HEK293 (cell line): ENCODE measurements around the gene CDHR4.

Experiments used
- CTCF ChIA-PET: fragments of 350-600 bp; formaldehyde crosslinking; extraction: SDS; loops from one replicate; lab custom pipeline; 2021; ENCODE audit warnings: antibody characterized with exemption; lab: Yijun Ruan, JAX
- POLR2A ChIA-PET: fragments of 300-600 bp; formaldehyde crosslinking; extraction: SDS; loops from one replicate; lab custom pipeline; 2020; ENCODE audit warnings: antibody characterized with exemption, inconsistent platforms; lab: Yijun Ruan, JAX
- H3K27ac ChIP-seq: fragments of 200-500 bp; sonication (Bioruptor generic); 2 replicates; pipeline ENCODE4 v1.5.1; 2014; ENCODE audit warnings: low read depth, low read length, control low read depth, inconsistent platforms; ENCODE audit errors: extremely low read depth
- H3K36me3 ChIP-seq, 2 experiments: fragments of 200-500 bp in 1 of 2; sonication (Bioruptor generic) in 1 of 2; 1 replicate in 1 of 2; 2 replicates in 1 of 2; pipeline ENCODE4 v1.5.1; 2014 to 2017; ENCODE audit warnings: inconsistent platforms in 2 of 2, low read length in 2 of 2; ENCODE audit not compliant: control insufficient read depth in 2 of 2, insufficient read depth in 1 of 2
- H3K4me1 ChIP-seq: fragments of 200-500 bp; sonication (Bioruptor generic); 2 replicates; pipeline ENCODE4 v1.5.1; 2014; ENCODE audit warnings: mild to moderate bottlenecking, low read length, inconsistent platforms; ENCODE audit not compliant: control insufficient read depth, insufficient read depth
- H3K4me3 ChIP-seq: 2 replicates; pipeline ENCODE4 v1.5.1; 2011; ENCODE audit warnings: low read depth, mild to moderate bottlenecking, control low read depth, low read length, moderate library complexity
- H3K9me3 ChIP-seq: fragments of 200-500 bp; sonication (Bioruptor generic); 2 replicates; pipeline ENCODE4 v1.5.1; 2014; ENCODE audit warnings: low read depth, low read length, inconsistent platforms; ENCODE audit not compliant: control insufficient read depth, insufficient read depth
- CTCF ChIP-seq: fragments of 450-650 bp; formaldehyde crosslinking; IDR thresholded peaks from 2 replicates; pipeline ENCODE4 v1.5.1; 2016; ENCODE audit warnings: missing biosample characterization, missing genetic modification characterization
- EGR2 ChIP-seq: fragments of 450-650 bp; formaldehyde crosslinking; IDR thresholded peaks from 2 replicates; pipeline ENCODE4 v1.5.1; 2016; ENCODE audit warnings: low read depth, missing biosample characterization, missing genetic modification characterization
- KLF1 ChIP-seq: fragments of 450-650 bp; formaldehyde crosslinking; IDR thresholded peaks from 2 replicates; pipeline ENCODE4 v1.5.1; 2016; ENCODE audit warnings: missing biosample characterization, missing genetic modification characterization
- KLF7 ChIP-seq: fragments of 450-650 bp; formaldehyde crosslinking; IDR thresholded peaks from 2 replicates; pipeline ENCODE4 v1.5.1; 2016; ENCODE audit warnings: missing biosample characterization, missing genetic modification characterization, borderline replicate concordance
- KLF8 ChIP-seq: fragments of 450-650 bp; formaldehyde crosslinking; IDR thresholded peaks from 2 replicates; pipeline ENCODE4 v1.5.1; 2016; ENCODE audit warnings: missing biosample characterization, missing genetic modification characterization
- PATZ1 ChIP-seq: fragments of 450-650 bp; formaldehyde crosslinking; IDR thresholded peaks from 2 replicates; pipeline ENCODE4 v1.5.1; 2016; ENCODE audit warnings: missing biosample characterization, missing genetic modification characterization
- REST ChIP-seq: fragments of 450-650 bp; formaldehyde crosslinking; IDR thresholded peaks from 2 replicates; pipeline ENCODE4 v1.5.1; 2016; ENCODE audit warnings: missing biosample characterization, missing genetic modification characterization
- SP2 ChIP-seq: fragments of 450-650 bp; formaldehyde crosslinking; IDR thresholded peaks from 2 replicates; pipeline ENCODE4 v1.5.1; 2016; ENCODE audit warnings: missing biosample characterization, missing genetic modification characterization
- SP7 ChIP-seq: fragments of 450-650 bp; formaldehyde crosslinking; IDR thresholded peaks from 2 replicates; pipeline ENCODE4 v1.5.1; 2016; ENCODE audit warnings: missing biosample characterization, missing genetic modification characterization
- ZBTB20 ChIP-seq: fragments of 450-650 bp; formaldehyde crosslinking; IDR thresholded peaks from 2 replicates; pipeline ENCODE4 v1.5.1; 2016; ENCODE audit warnings: missing biosample characterization, missing genetic modification characterization
- ZBTB21 ChIP-seq: fragments of 450-650 bp; formaldehyde crosslinking; IDR thresholded peaks from 2 replicates; pipeline ENCODE4 v1.5.1; 2017; ENCODE audit warnings: missing biosample characterization, missing genetic modification characterization
- ZBTB44 ChIP-seq: fragments of 450-650 bp; IDR thresholded peaks from 2 replicates; pipeline ENCODE4 v1.5.1; 2018; ENCODE audit warnings: missing biosample characterization, mild to moderate bottlenecking, missing genetic modification characterization
- ZBTB8A ChIP-seq: fragments of 450-650 bp; formaldehyde crosslinking; IDR thresholded peaks from 2 replicates; pipeline ENCODE4 v1.5.1; 2016; ENCODE audit warnings: missing biosample characterization, missing genetic modification characterization
- ZNF2 ChIP-seq: fragments of 450-650 bp; formaldehyde crosslinking; IDR thresholded peaks from 2 replicates; pipeline ENCODE4 v1.5.1; 2016; ENCODE audit warnings: missing biosample characterization, missing genetic modification characterization
- ZNF398 ChIP-seq: fragments of 450-650 bp; formaldehyde crosslinking; IDR thresholded peaks from 2 replicates; pipeline ENCODE4 v1.5.1; 2017; ENCODE audit warnings: missing biosample characterization, missing genetic modification characterization
- ZNF560 ChIP-seq: fragments of 450-650 bp; formaldehyde crosslinking; IDR thresholded peaks from 2 replicates; pipeline ENCODE4 v1.5.1; 2017; ENCODE audit warnings: missing biosample characterization, missing genetic modification characterization, borderline replicate concordance
- ZNF596 ChIP-seq: fragments of 450-650 bp; IDR thresholded peaks from 2 replicates; pipeline ENCODE4 v1.5.0; 2018; ENCODE audit warnings: missing biosample characterization, mild to moderate bottlenecking, missing genetic modification characterization, moderate library complexity
- ZNF600 ChIP-seq: fragments of 450-650 bp; formaldehyde crosslinking; IDR thresholded peaks from 2 replicates; pipeline ENCODE4 v1.5.1; 2016; ENCODE audit warnings: missing biosample characterization, missing genetic modification characterization
- ZNF610 ChIP-seq: fragments of 450-650 bp; formaldehyde crosslinking; IDR thresholded peaks from 2 replicates; pipeline ENCODE4 v1.5.1; 2016; ENCODE audit warnings: missing biosample characterization, missing genetic modification characterization, borderline replicate concordance
- ZNF624 ChIP-seq: fragments of 450-650 bp; formaldehyde crosslinking; IDR thresholded peaks from 2 replicates; pipeline ENCODE4 v1.5.1; 2017; ENCODE audit warnings: missing biosample characterization, missing genetic modification characterization
- ZNF660 ChIP-seq: fragments of 450-650 bp; IDR thresholded peaks from 2 replicates; pipeline ENCODE4 v1.5.1; 2018; ENCODE audit warnings: missing biosample characterization, mild to moderate bottlenecking, missing genetic modification characterization
- ZNF785 ChIP-seq: fragments of 450-650 bp; formaldehyde crosslinking; IDR thresholded peaks from 2 replicates; pipeline ENCODE4 v1.5.1; 2016; ENCODE audit warnings: missing biosample characterization, missing genetic modification characterization
- ZNF830 ChIP-seq: fragments of 450-650 bp; IDR thresholded peaks from 2 replicates; pipeline ENCODE4 v1.5.0; 2018; ENCODE audit warnings: missing biosample characterization, missing genetic modification characterization, low read depth, mild to moderate bottlenecking, moderate library complexity

CDHR4 gene

GRCh38 chr3:49786357-49787181 lies 13.1 kb downstream of the CDHR4 start, which contains the start of gene IP6K1 (continued):
- TF ChIP-seq ZBTB44 (tag by site-specific recombination) (no peak), ZBTB21 (tag by site-specific recombination) (0 out of 2 replicates have a peak, but pooled peaks have one; percentile 13), ZBTB8A (tag by site-specific recombination) (0 out of 2 replicates have a peak, but pooled peaks have one; percentile 15), ZNF624 (no peak), ZNF560 (no peak), CTCF (tag by site-specific recombination) (peak; percentile 24; the same call in 1 of the 2 replicates), ZNF2 (0 out of 2 replicates have a peak, but pooled peaks have one; percentile 22), SP7 (tag by site-specific recombination) (peak; percentile 11; the same call in 1 of the 2 replicates), ZNF610 (no peak), KLF8 (0 out of 2 replicates have a peak, but pooled peaks have one; percentile 11), SP2 (tag by site-specific recombination) (peak; percentile 95), PATZ1 (peak; percentile 59; the same call in 1 of the 2 replicates)

GRCh38 chr3:49785565-49786356 lies 13.9 kb downstream of the CDHR4 start:
- ChIA-PET POLR2A (interaction anchor here (0.6 to 1.6 kb wide), 11 partner anchors 8 to 154 kb away, joined by 3 to 6 read pairs (median 3); partner anchors contain the start of genes CDHR4, GMPPB, INKA1 and RBM6), CTCF (interaction anchor here (1.0 kb wide), 1 partner anchor 17 kb away, joined by 5 read pairs; the partner anchor contains the start of gene INKA1)
- no peaks in the 10 kb centered on the region for H3K4me1 ChIP-seq
- peak overlapping the region; percentile 64 for H3K27ac ChIP-seq
- H3K36me3 ChIP-seq, result peaks cover 0 to 32% of the 10 kb centered on the region in 2 experiments; a peak in 2 of 3 replicates
- H3K4me3 ChIP-seq, result peak overlapping the region; percentile 86
- H3K9me3 ChIP-seq, result no peaks in the 10 kb centered on the region
- no peak for TF ChIP-seq ZNF830 (tag by site-specific recombination)
- TF ChIP-seq KLF1 (tag by site-specific recombination), result peak; percentile 17; the same call in 1 of the 2 replicates
- peak; percentile 31 for TF ChIP-seq ZNF398 (tag by site-specific recombination)
- TF ChIP-seq ZBTB20 (tag by site-specific recombination), result peak; percentile 19; the same call in 1 of the 2 replicates
- no peak for TF ChIP-seq ZNF596 (tag by site-specific recombination)
- TF ChIP-seq KLF7 (tag by site-specific recombination), result no peak
- peak; percentile 80 for TF ChIP-seq ZNF600 (tag by site-specific recombination)
- TF ChIP-seq ZNF660 (tag by site-specific recombination), result 0 out of 2 replicates have a peak, but pooled peaks have one; percentile 44
- peak; percentile 39; the same call in 1 of the 2 replicates for TF ChIP-seq ZNF785 (tag by site-specific recombination)
- peak; percentile 51 for TF ChIP-seq REST
- TF ChIP-seq EGR2 (tag by site-specific recombination), result peak; percentile 64; the same call in 1 of the 2 replicates
